Upper lobe of left lung (tissue), 4 donors: ENCODE data around the gene PIGV.

Experiments used
- CTCF ChIP-seq, 6 experiments: fragments of 450-650 bp in 4 of 6; fragments of 200-600 bp in 2 of 6; sonication (generic) in 2 of 6; IDR thresholded peaks; one replicate each; pipeline ENCODE4 v1.5.1; 2016 to 2019; ENCODE audit warnings: antibody characterized with exemption in 6 of 6
- POLR2A ChIP-seq, 4 donors: fragments of 450-650 bp; IDR thresholded peaks; one replicate each; pipeline ENCODE4 v1.5.1; 2016 to 2017; ENCODE audit warnings: antibody characterized with exemption in 4 of 4, mild to moderate bottlenecking in 2 of 4
- POLR2AphosphoS5 ChIP-seq, 2 donors: sonication (generic); formaldehyde crosslinking; IDR thresholded peaks; one replicate each; pipeline ENCODE4 v1.5.1; 2017; ENCODE audit warnings: antibody characterized with exemption in 2 of 2

GRCh38 chr1:26772687-26773086 lies 15.1 kb upstream of the PIGV start:
- TF ChIP-seq POLR2AphosphoS5 (IDR thresholded peaks at IDR 0.05) (no peak), POLR2A (IDR thresholded peaks at IDR 0.05) (no peak), CTCF (IDR thresholded peaks at IDR 0.05) (no peak)
